Neuronal stem cell (in vitro differentiated cells): ENCODE data around the gene EFTUD2.

Experiments
- DNase-seq: peaks from one replicate; pipeline ENCODE4 v3.0.0-alpha.2; 2013; ENCODE audit warnings: low spot score
- H2AFZ ChIP-seq: one replicate; pipeline ENCODE4 v1.6.1; 2013; ENCODE audit warnings: mild to moderate bottlenecking, low read length, inconsistent platforms
- H2AK5ac ChIP-seq: 2 replicates; pipeline ENCODE4 v1.6.1; 2013; ENCODE audit warnings: low read depth, mild to moderate bottlenecking, inconsistent platforms, low read length, moderate library complexity, mixed read lengths
- H2BK120ac ChIP-seq: 2 replicates; pipeline ENCODE4 v1.6.1; 2013; ENCODE audit warnings: low read depth, mild to moderate bottlenecking, inconsistent platforms, low read length, moderate library complexity, mixed read lengths
- H2BK12ac ChIP-seq: one replicate; pipeline ENCODE4 v1.6.1; 2013; ENCODE audit warnings: low read length, inconsistent platforms
- H2BK15ac ChIP-seq: 2 replicates; pipeline ENCODE4 v1.6.1; 2013; ENCODE audit warnings: mild to moderate bottlenecking, low read length, inconsistent platforms, mixed read lengths
- H2BK5ac ChIP-seq: one replicate; pipeline ENCODE4 v1.6.1; 2013; ENCODE audit warnings: inconsistent platforms, mild to moderate bottlenecking, low read length, moderate library complexity
- H3K14ac ChIP-seq: one replicate; pipeline ENCODE4 v1.6.1; 2013; ENCODE audit warnings: low read length, inconsistent platforms
- H3K18ac ChIP-seq: 2 replicates; pipeline ENCODE4 v1.6.1; 2013; ENCODE audit warnings: low read length, inconsistent platforms
- H3K23ac ChIP-seq: 2 replicates; pipeline ENCODE4 v1.6.1; 2013; ENCODE audit warnings: low read depth, mild to moderate bottlenecking, mixed read lengths, low read length, inconsistent platforms; ENCODE audit not compliant: poor library complexity
- H3K27ac ChIP-seq: replicated peaks from 3 replicates; pipeline ENCODE4 v1.5.1; 2013; ENCODE audit warnings: low read length, inconsistent platforms
- H3K27me3 ChIP-seq, 3 experiments: 2 replicates each; pipeline ENCODE4 v1.6.1; 2013; ENCODE audit warnings: low read length in 3 of 3, mild to moderate bottlenecking in 2 of 3, inconsistent platforms in 1 of 3, low read depth in 1 of 3, mixed read lengths in 1 of 3, moderate library complexity in 1 of 3; ENCODE audit not compliant: control insufficient read depth in 3 of 3, insufficient read depth in 3 of 3
- H3K36me3 ChIP-seq, 2 donors: replicated peaks in 1 of 2; 2 replicates each; pipeline ENCODE4 v1.6.1; 2013; ENCODE audit warnings: low read length in 2 of 2; ENCODE audit not compliant: control insufficient read depth in 2 of 2, insufficient read depth in 2 of 2
- H3K4ac ChIP-seq: 2 replicates; pipeline ENCODE4 v1.6.1; 2013; ENCODE audit warnings: inconsistent platforms, mild to moderate bottlenecking, low read length, moderate library complexity
- H3K4me1 ChIP-seq, 2 donors: 1 replicate in 1 of 2; 2 replicates in 1 of 2; pipeline ENCODE4 v1.6.1; 2013; ENCODE audit warnings: low read length in 2 of 2, low read depth in 1 of 2; ENCODE audit not compliant: control insufficient read depth in 2 of 2, insufficient read depth in 1 of 2
- H3K4me2 ChIP-seq: one replicate; pipeline ENCODE4 v1.6.1; 2013; ENCODE audit warnings: mild to moderate bottlenecking, low read length, inconsistent platforms; ENCODE audit not compliant: insufficient read depth, poor library complexity, severe bottlenecking
- H3K4me3 ChIP-seq, 2 donors: 2 replicates each; pipeline ENCODE4 v1.5.1; 2013; ENCODE audit warnings: low read length in 2 of 2, mild to moderate bottlenecking in 2 of 2, inconsistent platforms in 1 of 2, moderate library complexity in 1 of 2
- H3K79me1 ChIP-seq: one replicate; pipeline ENCODE4 v1.6.1; 2013; ENCODE audit warnings: low read depth, mild to moderate bottlenecking, inconsistent platforms, low read length, moderate library complexity
- H3K9ac ChIP-seq: one replicate; pipeline ENCODE4 v1.6.1; 2013; ENCODE audit warnings: mild to moderate bottlenecking, low read depth, low read length, inconsistent platforms; ENCODE audit not compliant: poor library complexity
- H3K9me3 ChIP-seq, 2 donors: replicated peaks in 1 of 2; 2 replicates each; pipeline versions ENCODE3 to v1.6.1; 2013; ENCODE audit warnings: low read length in 2 of 2, mild to moderate bottlenecking in 2 of 2, inconsistent platforms in 1 of 2, low read depth in 1 of 2, mixed read lengths in 1 of 2, moderate library complexity in 1 of 2; ENCODE audit not compliant: control insufficient read depth in 2 of 2, insufficient read depth in 1 of 2
- H4K8ac ChIP-seq: one replicate; pipeline ENCODE4 v1.6.1; 2013; ENCODE audit warnings: low read depth, mild to moderate bottlenecking, inconsistent platforms, low read length, moderate library complexity
- H4K91ac ChIP-seq: one replicate; pipeline ENCODE4 v1.6.1; 2013; ENCODE audit warnings: low read length, low read depth, mild to moderate bottlenecking, inconsistent platforms; ENCODE audit not compliant: poor library complexity
- whole genome bisulfite sequencing, 2 donors: extraction: QIAGEN DNeasy Blood & Tissue Kit; methylation state at CpG; one replicate each; pipeline ENCODE4 v1.1.7; 2013; ENCODE audit warnings: missing lambda C conversion rate in 2 of 2, mixed read lengths in 1 of 2; ENCODE audit not compliant: insufficient read length in 2 of 2, insufficient replicate concordance in 1 of 2; ENCODE audit errors: extremely low coverage in 2 of 2; 5-methylcytosine and 5-hydroxymethylcytosine counted together

Gene EFTUD2

GRCh38 chr17:44894642-44895041 lies 4.6 kb downstream of the EFTUD2 start:
- no peak for DNase-seq

GRCh38 chr17:44892250-44892649 lies 7.0 kb downstream of the EFTUD2 start:
- Histone ChIP-seq H3K4ac (no peak overlapping the region), H3K36me3 (peaks cover 10 to 82% of the 10 kb centered on the region in 2 donors), H3K4me3 (no peak overlapping the region), H3K23ac (no peak overlapping the region), H3K27me3 (no peaks in the 10 kb centered on the region), H3K9ac (no peak overlapping the region), H3K4me1 (no peaks in the 10 kb centered on the region), H3K4me2 (no peak overlapping the region), H3K9me3 (no peaks in the 10 kb centered on the region), H2BK5ac (no peak overlapping the region), H3K14ac (no peak overlapping the region), H4K91ac (no peak overlapping the region), H3K27ac (no peak overlapping the region), H3K18ac (no peak overlapping the region), H2BK15ac (no peak overlapping the region), H3K79me1 (no peaks in the 10 kb centered on the region), H2BK120ac (no peak overlapping the region), H2AFZ (no peak overlapping the region), H2BK12ac (no peak overlapping the region), H4K8ac (no peak overlapping the region), H2AK5ac (no peak overlapping the region)
- DNase-seq: no peak

More at GRCh38 chr17:44894642-44895041, 4.6 kb downstream of the EFTUD2 start:
- H3K4ac ChIP-seq: no peak overlapping the region
- no peaks in the 10 kb centered on the region for H3K27me3 ChIP-seq
- H2BK120ac ChIP-seq: no peak overlapping the region
- no peak overlapping the region for H2BK5ac ChIP-seq
- H3K36me3 ChIP-seq: peaks cover 8 to 62% of the 10 kb centered on the region in 2 donors
- H3K4me1 ChIP-seq: no peaks in the 10 kb centered on the region
- no peak overlapping the region for H2AFZ ChIP-seq
- H2BK15ac ChIP-seq: no peak overlapping the region
- no peak overlapping the region for H3K27ac ChIP-seq
- no peak overlapping the region for H3K4me2 ChIP-seq
- H3K9ac ChIP-seq: no peak overlapping the region
- H3K79me1 ChIP-seq: peaks cover 5% of the 10 kb centered on the region
- no peak overlapping the region for H4K91ac ChIP-seq
- H3K4me3 ChIP-seq: no peak overlapping the region
- H2AK5ac ChIP-seq: no peak overlapping the region
- no CpG with 5 or more reads among the region's 4 CpGs for WGBS, 2 donors
- H3K14ac ChIP-seq: no peak overlapping the region
- no peak overlapping the region for H4K8ac ChIP-seq
- H3K23ac ChIP-seq: no peak overlapping the region
- no peak overlapping the region for H2BK12ac ChIP-seq
- H3K9me3 ChIP-seq: no peaks in the 10 kb centered on the region
- no peak overlapping the region for H3K18ac ChIP-seq

GRCh38 chr17:44889003-44889402 lies 10.2 kb downstream of the EFTUD2 start:
- no peak overlapping the region for H3K4me2 ChIP-seq
- no peak overlapping the region for H2BK120ac ChIP-seq
- H3K27me3 ChIP-seq: no peaks in the 10 kb centered on the region
- no peak overlapping the region for H3K14ac ChIP-seq
- no peak overlapping the region for H2BK5ac ChIP-seq
- no peak overlapping the region for H3K27ac ChIP-seq
- no peak overlapping the region for H4K8ac ChIP-seq
- no peak overlapping the region for H2BK12ac ChIP-seq
- no peak overlapping the region for H2AFZ ChIP-seq
- H2BK15ac ChIP-seq: no peak overlapping the region
- no peak for DNase-seq
- H3K36me3 ChIP-seq: peaks cover 24 to 89% of the 10 kb centered on the region in 2 donors
- H2AK5ac ChIP-seq: no peak overlapping the region
- H4K91ac ChIP-seq: no peak overlapping the region
- H3K4me1 ChIP-seq: no peaks in the 10 kb centered on the region
- no peaks in the 10 kb centered on the region for H3K9me3 ChIP-seq
- H3K4me3 ChIP-seq: no peak overlapping the region
- H3K79me1 ChIP-seq: no peaks in the 10 kb centered on the region
- H3K9ac ChIP-seq: no peak overlapping the region
- no peak overlapping the region for H3K4ac ChIP-seq
- H3K23ac ChIP-seq: no peak overlapping the region
- H3K18ac ChIP-seq: no peak overlapping the region
- WGBS, 2 donors: no CpG with 5 or more reads among the region's 7 CpGs

DNA sequence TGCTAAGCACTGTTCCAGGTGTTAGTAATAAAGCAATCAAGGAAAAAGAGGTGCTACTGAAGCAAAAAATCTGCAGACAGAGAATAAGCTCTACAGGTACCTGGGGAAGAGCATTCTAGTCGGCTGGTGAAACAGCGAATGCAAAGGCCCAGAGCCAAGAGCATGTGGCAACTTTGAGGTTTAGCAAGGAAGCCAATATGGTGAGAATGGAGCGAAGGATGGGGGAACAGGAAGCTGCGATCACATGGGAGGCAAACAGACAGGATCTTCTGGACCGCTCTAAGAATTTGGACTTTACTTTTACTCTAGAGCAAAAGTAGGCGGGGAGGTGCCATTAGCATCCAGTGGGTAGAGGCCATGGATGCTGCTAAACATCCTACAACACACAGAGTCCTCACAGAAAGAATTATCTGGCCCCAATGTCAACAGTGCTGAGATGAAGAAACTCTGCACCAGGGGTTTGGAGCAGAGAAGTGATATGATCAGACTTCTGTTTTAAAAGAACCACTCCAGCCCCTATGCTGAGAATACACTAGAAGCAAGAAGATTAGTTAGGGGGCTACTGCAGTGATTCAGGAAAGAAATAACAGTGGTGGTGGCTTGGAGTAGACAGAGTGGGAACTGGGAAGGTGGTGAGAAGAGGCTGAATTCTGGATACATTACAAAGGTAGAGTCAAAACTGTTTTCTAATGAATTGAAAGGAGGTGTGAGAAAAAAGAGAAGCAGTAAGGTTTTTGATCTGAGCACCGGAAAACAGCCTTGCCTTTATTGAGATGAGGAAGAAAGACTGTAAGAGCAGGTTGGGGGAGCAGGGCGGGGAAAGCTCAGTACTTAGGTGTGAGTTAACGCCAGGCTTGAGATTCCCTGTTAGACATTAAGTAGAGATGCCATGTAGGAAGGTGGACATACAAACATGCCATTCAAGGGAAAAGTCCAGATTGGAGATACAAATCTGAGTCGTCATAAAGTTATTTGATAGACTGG lies 11.0 kb downstream of the EFTUD2 start:
- Histone ChIP-seq H4K8ac (no peak overlapping the region), H3K23ac (no peak overlapping the region), H2AFZ (no peak overlapping the region), H3K27me3 (no peaks in the 10 kb centered on the region), H2BK5ac (no peak overlapping the region), H3K4ac (no peak overlapping the region), H3K36me3 (peaks cover 27 to 89% of the 10 kb centered on the region in 2 donors), H4K91ac (no peak overlapping the region), H3K18ac (no peak overlapping the region), H2BK120ac (no peak overlapping the region), H3K27ac (no peak overlapping the region), H2BK15ac (no peak overlapping the region), H3K4me2 (no peak overlapping the region), H2AK5ac (no peak overlapping the region), H3K9ac (no peak overlapping the region), H3K79me1 (no peaks in the 10 kb centered on the region), H3K4me3 (no peak overlapping the region), H3K14ac (no peak overlapping the region), H3K9me3 (no peaks in the 10 kb centered on the region), H2BK12ac (no peak overlapping the region), H3K4me1 (no peaks in the 10 kb centered on the region)
- no peak for DNase-seq
- WGBS, 2 donors: no CpG with 5 or more reads among the region's 10 CpGs
